ENCODE data around the gene RNF215.

Gene RNF215

DNA sequence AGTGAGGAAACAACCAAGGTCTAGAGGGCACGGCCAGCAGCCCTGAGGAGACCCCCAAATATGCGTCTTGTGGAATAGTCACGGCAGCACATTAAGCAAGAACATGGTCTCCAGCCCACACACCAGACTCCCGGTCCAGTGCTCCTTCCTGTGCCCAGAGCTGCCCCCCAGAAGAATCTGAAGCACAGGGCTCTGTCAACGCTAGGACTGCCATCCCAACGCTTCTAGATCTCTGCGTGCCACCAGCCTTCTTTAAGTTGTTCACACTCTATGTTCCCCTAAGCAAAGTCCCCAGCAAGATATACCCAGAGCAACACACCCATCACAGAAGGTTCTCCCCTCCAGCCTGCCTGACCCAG lies 6.1 kb upstream of the RNF215 start:
- no peak overlapping the region for H3K4me2 ChIP-seq (ENCODE audit: low read depth, low read length, poor library complexity, severe bottlenecking)
- H3K9ac ChIP-seq (ENCODE audit: low read length): peak overlapping the region; percentile 38; the same call in 1 of the 2 replicates
- TF ChIP-seq, protein P1, sequence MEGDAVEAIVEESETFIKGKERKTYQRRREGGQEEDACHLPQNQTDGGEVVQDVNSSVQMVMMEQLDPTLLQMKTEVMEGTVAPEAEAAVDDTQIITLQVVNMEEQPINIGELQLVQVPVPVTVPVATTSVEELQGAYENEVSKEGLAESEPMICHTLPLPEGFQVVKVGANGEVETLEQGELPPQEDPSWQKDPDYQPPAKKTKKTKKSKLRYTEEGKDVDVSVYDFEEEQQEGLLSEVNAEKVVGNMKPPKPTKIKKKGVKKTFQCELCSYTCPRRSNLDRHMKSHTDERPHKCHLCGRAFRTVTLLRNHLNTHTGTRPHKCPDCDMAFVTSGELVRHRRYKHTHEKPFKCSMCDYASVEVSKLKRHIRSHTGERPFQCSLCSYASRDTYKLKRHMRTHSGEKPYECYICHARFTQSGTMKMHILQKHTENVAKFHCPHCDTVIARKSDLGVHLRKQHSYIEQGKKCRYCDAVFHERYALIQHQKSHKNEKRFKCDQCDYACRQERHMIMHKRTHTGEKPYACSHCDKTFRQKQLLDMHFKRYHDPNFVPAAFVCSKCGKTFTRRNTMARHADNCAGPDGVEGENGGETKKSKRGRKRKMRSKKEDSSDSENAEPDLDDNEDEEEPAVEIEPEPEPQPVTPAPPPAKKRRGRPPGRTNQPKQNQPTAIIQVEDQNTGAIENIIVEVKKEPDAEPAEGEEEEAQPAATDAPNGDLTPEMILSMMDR (IDR thresholded peaks at IDR 0.05; ENCODE audit: insufficient read depth, low read length, poor library complexity, severe bottlenecking): no peak
- TF ChIP-seq EZH2phosphoT487 (conservative IDR thresholded peaks at IDR 0.05; ENCODE audit: low read length): no peak
- no peaks in the 10 kb centered on the region for H3K79me2 ChIP-seq (ENCODE audit: insufficient read depth, low read length)
- no peaks in the 10 kb centered on the region for H3K27me3 ChIP-seq (ENCODE audit: low read length)
- no peaks in the 10 kb centered on the region for H3K36me3 ChIP-seq (ENCODE audit: low read length)
- H4K20me1 ChIP-seq (ENCODE audit: low read depth, low read length): no peaks in the 10 kb centered on the region
- H3F3A ChIP-seq (ENCODE audit: insufficient read depth): no peaks in the 10 kb centered on the region
- H3K27ac ChIP-seq (ENCODE audit: low read depth, low read length): no peak overlapping the region
- no peak overlapping the region for H3K4me3 ChIP-seq (ENCODE audit: insufficient read depth, low read length, poor library complexity, severe bottlenecking)
- peak overlapping the region; percentile 87 for H2AFZ ChIP-seq (ENCODE audit: low read depth, low read length, severe bottlenecking)
- H3K9me3 ChIP-seq (ENCODE audit: insufficient read depth, low read length): no peaks in the 10 kb centered on the region
- no peaks in the 10 kb centered on the region for H3K9me2 ChIP-seq (replicated peaks; ENCODE audit: insufficient read depth, low read length)

DNA sequence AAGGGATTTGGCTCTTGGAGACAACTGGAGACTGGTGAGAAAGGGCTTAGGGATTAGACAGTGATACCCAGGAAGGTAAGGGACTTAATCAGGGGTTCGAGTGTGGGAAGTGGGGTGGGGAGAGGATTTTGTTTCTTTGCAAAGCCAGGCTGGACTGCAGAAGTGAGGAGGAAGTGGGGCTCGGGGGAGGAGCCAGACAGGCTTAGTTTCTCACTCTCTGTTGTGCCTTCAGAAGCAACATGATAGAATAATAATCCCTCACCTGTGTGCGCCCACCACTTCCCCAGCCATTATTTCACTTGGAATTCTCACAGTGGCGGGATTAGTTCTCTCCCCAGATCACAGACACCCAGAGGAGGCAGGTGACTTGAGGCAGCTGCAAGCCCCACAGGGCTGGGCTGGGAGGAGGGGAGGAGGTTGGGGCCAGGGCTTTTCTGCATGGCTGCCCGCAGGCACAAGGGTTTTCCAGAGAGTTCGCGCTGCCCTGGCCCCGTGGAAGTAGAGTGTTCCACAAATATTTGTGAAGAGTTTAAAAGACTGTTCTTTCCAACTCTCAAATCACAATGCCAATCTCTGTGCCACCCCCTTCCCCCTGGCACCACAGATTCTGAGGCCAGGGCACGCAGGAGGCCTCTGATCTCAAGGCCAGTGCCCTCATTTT lies 5.6 kb upstream of the RNF215 start:
- Histone ChIP-seq H3K9ac (ENCODE audit: low read length) (peak overlapping the region; percentile 38), H3F3A (ENCODE audit: insufficient read depth) (no peaks in the 10 kb centered on the region), H3K79me2 (ENCODE audit: insufficient read depth, low read length) (no peaks in the 10 kb centered on the region), H4K20me1 (ENCODE audit: low read depth, low read length) (no peaks in the 10 kb centered on the region), H3K27me3 (ENCODE audit: low read length) (no peaks in the 10 kb centered on the region), H2AFZ (ENCODE audit: low read depth, low read length, severe bottlenecking) (peak overlapping the region; percentile 87), H3K4me2 (ENCODE audit: low read depth, low read length, poor library complexity, severe bottlenecking) (peak overlapping the region; percentile 40), H3K4me3 (ENCODE audit: insufficient read depth, low read length, poor library complexity, severe bottlenecking) (no peak overlapping the region), H3K36me3 (ENCODE audit: low read length) (no peaks in the 10 kb centered on the region), H3K9me3 (ENCODE audit: insufficient read depth, low read length) (no peaks in the 10 kb centered on the region), H3K9me2 (replicated peaks; ENCODE audit: insufficient read depth, low read length) (no peaks in the 10 kb centered on the region), H3K27ac (ENCODE audit: low read depth, low read length) (peak overlapping the region; percentile 21; the same call in 1 of the 2 replicates)
- TF ChIP-seq, protein P1 (IDR thresholded peaks at IDR 0.05; ENCODE audit: insufficient read depth, low read length, poor library complexity, severe bottlenecking): no peak
- no peak for TF ChIP-seq EZH2phosphoT487 (conservative IDR thresholded peaks at IDR 0.05; ENCODE audit: low read length)

DNA sequence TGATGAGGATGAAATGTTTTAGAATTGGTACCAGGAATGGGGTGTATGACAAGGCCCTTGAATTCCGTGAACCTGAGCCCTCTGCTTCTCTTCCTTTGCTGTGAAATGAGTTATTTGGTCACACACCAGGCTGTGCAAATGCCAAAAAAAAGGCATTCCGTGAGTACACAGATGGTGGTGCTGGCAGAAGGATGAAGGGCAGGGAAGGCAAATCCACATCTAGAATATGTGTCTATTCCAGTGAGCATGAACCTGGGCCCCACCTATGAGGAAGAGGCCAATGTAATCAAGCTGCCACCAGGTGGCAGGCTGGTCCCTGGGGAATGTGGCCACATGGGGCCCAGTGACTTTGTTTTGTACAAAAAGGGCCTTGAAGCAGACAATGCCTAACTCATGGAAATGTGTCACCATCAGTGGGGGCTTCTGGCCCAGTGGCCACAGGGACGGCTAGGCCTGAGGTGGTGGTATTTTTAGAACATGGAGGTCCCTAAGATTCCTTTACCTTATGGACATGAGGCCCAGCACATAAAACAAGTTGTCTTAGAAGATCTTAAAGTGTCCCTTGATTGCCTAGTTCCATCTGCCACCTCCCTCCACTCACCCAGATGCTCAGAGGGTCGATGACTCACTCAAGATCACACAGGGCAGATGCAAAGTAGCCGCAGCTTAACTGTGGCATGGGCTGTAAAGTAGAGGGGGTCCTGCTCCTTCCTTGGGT lies 3.9 kb upstream of the RNF215 start:
- Histone ChIP-seq H3K36me3 (ENCODE audit: low read length) (no peaks in the 10 kb centered on the region), H3K9me3 (ENCODE audit: insufficient read depth, low read length) (no peaks in the 10 kb centered on the region), H3K79me2 (ENCODE audit: insufficient read depth, low read length) (no peaks in the 10 kb centered on the region), H3K27ac (ENCODE audit: low read depth, low read length) (peak overlapping the region; percentile 19; the same call in 1 of the 2 replicates), H4K20me1 (ENCODE audit: low read depth, low read length) (no peaks in the 10 kb centered on the region), H2AFZ (ENCODE audit: low read depth, low read length, severe bottlenecking) (peak overlapping the region; percentile 65), H3F3A (ENCODE audit: insufficient read depth) (no peaks in the 10 kb centered on the region), H3K4me2 (ENCODE audit: low read depth, low read length, poor library complexity, severe bottlenecking) (peak overlapping the region; percentile 25), H3K9ac (ENCODE audit: low read length) (peak overlapping the region; percentile 10; the same call in 1 of the 2 replicates), H3K27me3 (ENCODE audit: low read length) (no peaks in the 10 kb centered on the region), H3K4me3 (ENCODE audit: insufficient read depth, low read length, poor library complexity, severe bottlenecking) (no peak overlapping the region), H3K9me2 (replicated peaks; ENCODE audit: insufficient read depth, low read length) (no peaks in the 10 kb centered on the region)
- no peak for TF ChIP-seq EZH2phosphoT487 (conservative IDR thresholded peaks at IDR 0.05; ENCODE audit: low read length)
- TF ChIP-seq, protein P1 (IDR thresholded peaks at IDR 0.05; ENCODE audit: insufficient read depth, low read length, poor library complexity, severe bottlenecking): peak; percentile 86

Measured in SU-DHL-6 (cell line).